A549 (cell line): ENCODE measurements around the gene RAB18.

Experiments
- EP300 ChIP-seq, 2 experiments: fragments of >200 bp; sonication (Bioruptor Twin); formaldehyde crosslinking; IDR thresholded peaks; 2 replicates in 1 of 2; 3 replicates in 1 of 2; pipeline ENCODE4 v1.6.1; 2016 to 2017
- JUNB ChIP-seq: fragments of >200 bp; sonication (Bioruptor Twin); formaldehyde crosslinking; IDR thresholded peaks from 2 replicates; pipeline ENCODE4 v1.6.1; 2016
- TF ChIP-seq, protein P1 (sequence below): fragments of >200 bp; sonication (Bioruptor Twin); formaldehyde crosslinking; IDR thresholded peaks from 3 replicates; pipeline ENCODE4 v1.5.1; 2016

- TF ChIP-seq, protein P1, sequence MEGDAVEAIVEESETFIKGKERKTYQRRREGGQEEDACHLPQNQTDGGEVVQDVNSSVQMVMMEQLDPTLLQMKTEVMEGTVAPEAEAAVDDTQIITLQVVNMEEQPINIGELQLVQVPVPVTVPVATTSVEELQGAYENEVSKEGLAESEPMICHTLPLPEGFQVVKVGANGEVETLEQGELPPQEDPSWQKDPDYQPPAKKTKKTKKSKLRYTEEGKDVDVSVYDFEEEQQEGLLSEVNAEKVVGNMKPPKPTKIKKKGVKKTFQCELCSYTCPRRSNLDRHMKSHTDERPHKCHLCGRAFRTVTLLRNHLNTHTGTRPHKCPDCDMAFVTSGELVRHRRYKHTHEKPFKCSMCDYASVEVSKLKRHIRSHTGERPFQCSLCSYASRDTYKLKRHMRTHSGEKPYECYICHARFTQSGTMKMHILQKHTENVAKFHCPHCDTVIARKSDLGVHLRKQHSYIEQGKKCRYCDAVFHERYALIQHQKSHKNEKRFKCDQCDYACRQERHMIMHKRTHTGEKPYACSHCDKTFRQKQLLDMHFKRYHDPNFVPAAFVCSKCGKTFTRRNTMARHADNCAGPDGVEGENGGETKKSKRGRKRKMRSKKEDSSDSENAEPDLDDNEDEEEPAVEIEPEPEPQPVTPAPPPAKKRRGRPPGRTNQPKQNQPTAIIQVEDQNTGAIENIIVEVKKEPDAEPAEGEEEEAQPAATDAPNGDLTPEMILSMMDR = no peak
- TF ChIP-seq JUNB = no peak
- no peak for TF ChIP-seq EP300 (IDR thresholded peaks at IDR 0.05)
These were observed 33.7 kb downstream of the RAB18 start for GRCh38 chr10:27537787-27538186.
